K562 (cell line): ENCODE measurements around the gene TMIGD3. TPM values are rescaled to one million over a fixed set of nuclear protein-coding genes. Genes with fewer than 3 reads are reported as not detected.

Experiments
- ATF3 ChIP-seq, 2 experiments: fragments of 450-650 bp in 1 of 2; sonication (generic) in 1 of 2; formaldehyde crosslinking in 1 of 2; IDR thresholded peaks in 1 of 2; conservative IDR thresholded peaks in 1 of 2; 2 replicates each; pipeline versions ENCODE4 v1.6.1 to v1.8.1; 2016 to 2023; ENCODE audit warnings: mild to moderate bottlenecking in 2 of 2, moderate library complexity in 2 of 2, inconsistent platforms in 1 of 2, missing genetic modification reagents in 1 of 2
- CTBP1 ChIP-seq: fragments of 450-650 bp; IDR thresholded peaks from 2 replicates; pipeline ENCODE4 v1.6.1; 2016; ENCODE audit warnings: borderline replicate concordance
- ETV1 ChIP-seq: fragments of 450-650 bp; conservative IDR thresholded peaks from 2 replicates; pipeline ENCODE4 v1.6.1; 2016; ENCODE audit warnings: missing genetic modification characterization, control low read depth, low read depth, missing compliant biosample characterization
- PTTG1 ChIP-seq: fragments of 450-650 bp; IDR thresholded peaks from 2 replicates; pipeline ENCODE4 v1.6.1; 2016; ENCODE audit warnings: low read depth, mild to moderate bottlenecking, missing genetic modification characterization, missing compliant biosample characterization
- RCOR1 ChIP-seq, 2 experiments: IDR thresholded peaks; 2 replicates each; pipeline ENCODE4 v1.6.1; 2012; ENCODE audit warnings: low read depth in 2 of 2, low read length in 2 of 2, borderline replicate concordance in 1 of 2, improper control_type of control experiment in 1 of 2
- RREB1 ChIP-seq: fragments of 250-450 bp; sonication (Bioruptor Pico); IDR thresholded peaks from 2 replicates; pipeline ENCODE4 v1.4.0; 2020
- SNIP1 ChIP-seq: fragments of 450-650 bp; IDR thresholded peaks from 2 replicates; pipeline ENCODE4 v1.7.1; 2017; ENCODE audit warnings: low read depth, mild to moderate bottlenecking
- TCFL5 ChIP-seq: fragments of 250-450 bp; sonication (Bioruptor Pico); conservative IDR thresholded peaks from 2 replicates; pipeline ENCODE4 v1.6.1; 2021; ENCODE audit warnings: mild to moderate bottlenecking, moderate library complexity, matching md5 sums
- ZBTB40 ChIP-seq, 2 experiments: fragments of 450-650 bp in 1 of 2; sonication (generic) in 1 of 2; formaldehyde crosslinking in 1 of 2; IDR thresholded peaks; 2 replicates each; pipeline versions ENCODE4 v1.7.1 to v1.9.0; 2016 to 2022; ENCODE audit warnings: inconsistent platforms in 1 of 2, mild to moderate bottlenecking in 1 of 2, missing genetic modification reagents in 1 of 2
- ZNF316 ChIP-seq: fragments of 450-650 bp; IDR thresholded peaks from 2 replicates; pipeline ENCODE4 v1.6.1; 2016
- ZNF583 ChIP-seq: fragments of 250-450 bp; sonication (Bioruptor Pico); IDR thresholded peaks from 2 replicates; pipeline ENCODE4 v1.4.0; 2020
- polyA plus RNA-seq, 8 experiments: library from polyadenylated mRNA; depleted of rRNA in 4 of 8; stranded (reverse) in 5 of 8; unstranded in 3 of 8; fragments of >200 nt; fragmentation: Nextera tagmentation in 2 of 8; fragmentation: Illumina TruSeq in 1 of 8; extraction: Ambion mirVana in 2 of 8; extraction: Trizol in 1 of 8; gene quantifications; 2 replicates each; pipeline versions ENCODE4 v1.2.1 to v1.2.3, GENCODE V29; 2011 to 2014; ENCODE audit warnings: inconsistent platforms in 1 of 8, missing spikeins in 1 of 8
- total RNA-seq, 7 experiments: library from RNA; depleted of rRNA in 6 of 7; stranded (reverse); fragments of >200 nt in 6 of 7; fragmentation: Illumina TruSeq in 2 of 7; extraction: Trizol in 2 of 7; gene quantifications; 2 replicates each; pipeline versions ENCODE4 v1.2.1 to v1.2.3, GENCODE V29; 2011 to 2021; ENCODE audit warnings: low replicate concordance in 1 of 7

Gene TMIGD3
- total and polyA plus RNA-seq, 9 of the 15 experiments (the other 6 are each of a cell fraction or from before 2014, with no cell fraction given): 0.11 to 0.13 (median 0.11) TPM; not detected in 6

- peak in 1 of 2 experiments; percentile 81; a peak in 2 of 4 replicates for TF ChIP-seq RCOR1 (IDR thresholded peaks at IDR 0.05; ENCODE audit: borderline replicate concordance in 1 of 2, low read depth in 2 of 2, low read length in 2 of 2)
- no peak for TF ChIP-seq SNIP1
- peak; percentile 75; the same call in 1 of the 2 replicates for TF ChIP-seq ZNF583 (CRISPR knock-in tag)
- peak; percentile 31; the same call in 1 of the 2 replicates for TF ChIP-seq ZBTB40 (IDR thresholded peaks at IDR 0.05)
- TF ChIP-seq ZBTB40 (CRISPR knock-in tag; IDR thresholded peaks at IDR 0.05): no peak
- peak; percentile 45; the same call in 1 of the 2 replicates for TF ChIP-seq RREB1 (CRISPR knock-in tag)
- peak; percentile 81 for TF ChIP-seq TCFL5 (CRISPR knock-in tag)
- TF ChIP-seq CTBP1: peak; percentile 92
- TF ChIP-seq PTTG1 (tag): peak; percentile 66; the same call in 1 of the 2 replicates
- TF ChIP-seq ATF3 (IDR thresholded peaks at IDR 0.05): peak; percentile 66; the same call in 1 of the 2 replicates
- no peak for TF ChIP-seq ATF3 (CRISPR knock-in tag; conservative IDR thresholded peaks at IDR 0.05)
- TF ChIP-seq ZNF316: peak; percentile 73
- peak; percentile 51 for TF ChIP-seq ETV1 (tag)
Observed at GRCh38 chr1:111503585-111504060, at the start of gene TMIGD3, which contains the start of gene ADORA3 (continued).
